NCI-H1417 treated with DMSO at 0.1 percent for 48 hours (cell line): ENCODE results near the gene ZNF487.
"Not testable (repeated sequence)": the region's sequence is repeated elsewhere in the genome, so short reads cannot be mapped to it uniquely, and the experiment has no call there.

Source experiments
- DNase-seq: peaks from one replicate; lab custom pipeline; 2025; lab: John Stamatoyannopoulos, UW

The ZNF487 gene

DNA sequence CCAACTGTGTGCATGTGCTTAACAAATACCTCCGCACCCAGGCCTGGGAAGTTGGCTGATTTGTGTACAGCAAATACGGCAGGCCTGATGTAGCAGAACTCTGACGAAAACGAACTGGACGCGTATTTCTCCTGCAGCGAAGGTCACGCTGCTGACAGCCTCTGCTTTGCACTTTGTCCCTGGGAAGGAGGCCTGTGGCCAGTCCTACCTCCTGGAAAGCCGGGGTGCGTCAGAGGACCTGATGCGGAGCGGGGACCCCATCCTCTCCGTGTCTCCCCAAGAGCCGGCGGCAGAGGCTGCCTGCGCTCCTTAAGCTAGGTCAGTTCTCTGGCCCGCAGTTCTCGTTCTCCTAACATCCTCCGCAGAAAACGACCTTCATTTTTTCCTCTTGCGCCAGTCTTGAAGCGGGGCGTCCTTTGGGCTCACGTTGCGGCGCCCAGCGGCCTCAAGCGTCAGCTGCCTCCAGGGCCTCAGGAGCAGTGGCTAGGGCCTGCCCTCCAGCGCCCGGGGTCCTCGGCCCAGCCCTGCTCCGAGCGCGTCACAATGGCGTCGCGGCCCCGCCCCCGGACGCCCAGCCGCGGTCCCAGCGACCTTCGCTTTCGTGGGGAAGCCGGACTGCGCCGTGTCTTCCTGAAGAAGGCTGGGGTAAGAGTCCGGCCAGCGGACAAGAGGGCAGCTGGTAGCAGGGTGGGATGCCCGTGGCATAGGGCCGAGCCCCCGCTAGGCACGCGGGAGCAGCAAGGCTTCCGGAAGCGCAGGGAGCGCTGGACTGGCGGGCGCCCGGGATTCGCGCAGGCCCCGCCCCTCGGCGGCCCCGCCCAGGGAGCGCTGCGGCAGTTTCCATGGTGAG is at the start of gene ZNF487:
ZNF487 (plus strand) TSS at position 821 of the 850 bp plus-strand sequence. CDS start 38,703 bp downstream, outside the sequence.
- DNase-seq, result peak; percentile 43

GRCh38 chr10:43387678-43388032 is 49.3 kb upstream of the ZNF487 start:
- no peak for DNase-seq

- DNase-seq, result no peak
These were observed 47.0 kb upstream of the ZNF487 start for GRCh38 chr10:43389867-43390266.

- no peak for DNase-seq
These were observed 46.6 kb upstream of the ZNF487 start for GRCh38 chr10:43390333-43390732.

DNA sequence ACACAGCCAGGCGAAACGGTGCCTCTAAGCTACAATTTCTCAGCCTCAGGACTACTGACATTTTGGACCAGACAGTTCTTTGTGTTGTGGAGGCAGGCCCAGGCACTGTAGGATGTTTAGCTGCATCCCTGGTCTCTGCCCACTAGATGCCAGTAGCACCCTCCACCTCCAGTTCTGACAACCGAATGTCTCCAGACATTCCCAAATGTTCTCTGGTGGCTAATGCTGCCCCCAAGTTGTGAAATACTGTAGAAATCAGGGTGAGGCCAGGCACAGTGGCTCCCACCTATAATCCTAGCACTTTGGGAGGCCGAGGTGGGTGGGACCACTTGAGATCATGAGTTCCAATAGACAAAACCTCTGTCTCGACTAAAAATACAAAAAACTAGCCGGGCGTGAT is 46.2 kb upstream of the ZNF487 start:
- DNase-seq, result no peak

DNA sequence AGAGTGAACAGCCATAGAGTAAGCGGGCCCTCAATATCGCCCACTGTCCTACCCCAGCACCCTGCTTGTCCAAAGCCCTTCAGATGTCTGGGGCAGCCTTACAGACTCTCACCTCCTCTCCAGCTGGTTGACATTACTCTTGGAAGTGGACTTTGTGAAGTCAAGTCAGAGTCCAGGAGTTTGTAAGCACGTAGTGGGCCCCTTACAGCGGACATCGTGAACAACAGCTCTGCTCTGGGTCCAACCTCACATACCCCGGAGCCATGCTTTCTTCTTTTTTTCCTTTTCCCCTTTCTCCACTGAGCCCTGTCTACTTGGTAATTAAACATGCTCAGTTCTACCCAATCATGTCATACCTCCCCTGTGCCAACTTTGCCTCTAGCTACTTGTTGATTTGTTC is 45.4 kb upstream of the ZNF487 start:
- DNase-seq, result no peak

DNA sequence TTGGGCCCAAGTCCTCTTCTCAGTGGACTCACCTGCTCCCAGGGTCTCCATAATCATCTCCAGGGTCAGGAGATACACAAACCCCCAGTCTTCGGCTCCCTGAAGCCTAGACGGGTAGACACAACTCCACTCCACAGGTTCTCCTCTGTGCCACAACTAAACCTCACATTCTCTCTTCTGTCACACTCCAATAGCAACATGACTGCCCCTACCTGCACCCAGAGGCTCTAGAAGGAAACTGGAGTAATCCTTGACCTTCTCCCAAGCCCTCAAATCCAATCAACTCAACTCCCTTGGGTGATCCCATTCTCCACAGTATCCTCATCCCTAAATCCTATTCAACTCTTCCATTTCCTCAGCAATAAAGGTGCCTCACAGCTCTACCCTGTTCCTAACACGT is 44.2 kb upstream of the ZNF487 start:
- no peak for DNase-seq

- DNase-seq, result not testable (repeated sequence)
These were observed 43.7 kb upstream of the ZNF487 start for GRCh38 chr10:43393186-43393585.

DNA sequence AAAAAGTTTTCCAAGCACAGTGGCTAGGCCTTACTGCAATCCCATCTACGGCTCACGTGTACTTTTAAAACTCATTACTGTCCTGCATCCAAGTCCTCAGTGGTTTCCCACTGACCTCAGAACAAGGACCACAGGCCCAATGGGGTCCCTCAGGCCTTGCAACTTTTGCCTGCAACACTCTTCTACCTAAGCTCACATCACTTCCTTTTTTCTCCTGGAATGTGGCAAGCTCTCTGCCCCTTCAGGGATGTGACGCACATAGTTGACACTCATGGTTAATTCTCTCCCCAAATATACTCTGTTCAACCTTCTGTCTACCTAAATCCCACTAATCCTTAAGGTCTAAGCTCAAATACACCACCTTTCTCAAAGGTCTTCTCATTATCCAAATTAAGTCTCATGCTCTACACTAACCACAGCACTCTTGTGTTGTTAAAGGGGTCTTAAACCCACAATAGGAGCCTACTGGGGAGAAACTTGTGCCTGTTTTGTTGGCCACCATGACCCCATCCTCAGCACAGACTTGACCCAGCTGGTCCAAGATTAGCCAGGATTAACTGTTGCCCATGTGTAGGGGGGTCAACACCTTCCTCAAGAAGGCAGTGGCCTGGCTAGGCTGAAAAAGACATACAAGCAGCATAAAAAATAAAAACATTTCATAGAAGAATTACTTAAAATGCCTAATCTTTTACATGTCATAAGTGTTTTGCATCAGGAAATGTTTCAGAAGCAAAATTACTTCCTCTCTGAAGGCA is 43.1 kb upstream of the ZNF487 start:
- DNase-seq, result no peak

GRCh38 chr10:43394868-43395267 is 42.0 kb upstream of the ZNF487 start:
- DNase-seq, result no peak

- no peak for DNase-seq
These were observed 41.3 kb upstream of the ZNF487 start for GRCh38 chr10:43395571-43396060.

- DNase-seq, result peak; percentile 10
These were observed 40.6 kb upstream of the ZNF487 start for GRCh38 chr10:43396061-43396927.

DNA sequence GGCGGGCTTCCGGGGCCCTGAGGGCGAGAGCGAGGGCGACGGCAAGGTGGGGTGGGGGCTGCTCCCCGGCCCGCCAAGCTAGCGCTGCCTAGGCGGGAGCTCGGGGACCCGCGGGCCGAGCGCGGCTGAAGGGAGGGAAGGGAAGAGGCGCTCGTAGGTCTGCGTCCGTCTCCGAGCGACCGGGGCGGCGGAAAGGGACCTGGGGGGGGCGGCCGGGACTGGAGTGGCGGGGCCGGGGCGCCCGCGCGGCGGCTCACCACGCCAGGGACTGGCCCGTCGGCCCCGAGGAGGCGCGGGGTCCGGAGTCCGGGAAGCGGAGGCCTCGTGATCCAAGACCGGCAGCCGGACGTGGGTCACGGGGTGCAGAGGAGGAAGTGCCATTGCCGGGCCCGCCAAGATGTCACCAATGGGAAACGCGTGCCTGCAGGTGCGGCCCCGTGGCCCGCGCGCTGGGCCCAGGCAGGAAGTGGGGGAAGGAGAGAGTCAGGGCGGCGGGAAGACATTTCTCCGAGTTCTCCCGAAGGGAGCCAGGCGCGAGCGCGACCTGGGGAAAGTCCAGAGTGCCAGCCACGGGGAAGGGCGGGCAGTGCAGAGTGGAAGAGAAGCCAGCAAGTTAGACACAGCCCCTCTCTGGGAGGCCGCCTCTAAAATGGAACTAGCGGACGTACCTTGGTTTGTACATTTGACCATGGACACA is 39.8 kb upstream of the ZNF487 start:
- no peak for DNase-seq

GRCh38 chr10:43398939-43399319 is 38.0 kb upstream of the ZNF487 start:
- DNase-seq, result no peak

GRCh38 chr10:43399320-43400310 is 37.3 kb upstream of the ZNF487 start:
- no peak for DNase-seq

DNA sequence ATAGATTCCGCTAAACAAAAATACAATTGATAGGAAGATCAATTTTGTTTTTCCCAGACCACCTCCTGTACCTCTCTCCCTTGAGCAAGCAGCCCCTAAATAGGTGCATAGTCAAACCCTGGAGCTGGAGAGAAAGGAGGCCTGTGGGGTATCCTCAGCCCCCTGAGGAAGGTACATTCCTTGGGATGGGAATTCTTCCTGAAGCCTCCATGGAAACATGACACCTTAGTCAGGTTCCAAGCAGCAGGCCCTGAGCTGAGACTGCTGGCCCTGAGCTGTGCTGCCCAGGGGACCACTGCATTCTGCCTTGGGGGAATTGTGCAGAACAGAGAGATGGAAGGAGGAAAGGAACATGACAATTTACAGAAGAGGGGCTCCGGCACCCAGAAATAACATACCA is 35.3 kb upstream of the ZNF487 start:
- no peak for DNase-seq

- DNase-seq, result no peak
These were observed 34.7 kb upstream of the ZNF487 start for GRCh38 chr10:43402176-43402575.

DNA sequence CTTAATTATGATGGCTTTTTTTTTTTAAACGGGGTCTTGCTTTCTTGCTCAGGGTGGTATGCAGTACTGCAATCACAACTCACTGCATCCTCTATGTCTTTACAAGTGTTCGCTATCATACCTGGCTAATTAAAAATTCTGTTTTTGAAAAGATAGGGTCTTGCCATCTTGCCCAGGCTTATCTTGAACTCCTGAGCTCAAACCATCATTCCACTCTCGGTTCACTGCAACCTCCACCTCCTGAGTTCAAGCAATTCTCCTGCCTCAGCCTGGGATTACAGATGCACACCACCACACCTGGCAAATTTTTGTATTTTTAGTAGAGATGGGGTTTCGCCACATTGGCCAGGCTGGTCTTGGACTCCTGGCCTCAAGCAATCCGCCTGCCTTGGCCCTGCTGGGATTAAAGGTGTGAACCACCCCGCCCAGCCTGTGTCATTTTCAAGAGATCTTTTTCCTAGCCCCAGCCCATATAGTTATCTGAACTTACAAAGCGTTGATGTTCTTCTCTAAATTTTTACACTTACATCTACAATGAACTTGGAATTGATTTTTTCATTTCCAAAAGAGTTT is 33.9 kb upstream of the ZNF487 start:
- no peak for DNase-seq

- DNase-seq, result no peak
These were observed 32.8 kb upstream of the ZNF487 start for GRCh38 chr10:43403911-43404703.
